ENCODE measurements around the gene INPP4A. TPM values are rescaled to one million over a fixed set of nuclear protein-coding genes. Genes with fewer than 3 reads are reported as not detected.

The INPP4A gene
- total RNA-seq, 4 donors from 2014 or later, result 30.2 to 45.1 (median 37.8) TPM

DNA sequence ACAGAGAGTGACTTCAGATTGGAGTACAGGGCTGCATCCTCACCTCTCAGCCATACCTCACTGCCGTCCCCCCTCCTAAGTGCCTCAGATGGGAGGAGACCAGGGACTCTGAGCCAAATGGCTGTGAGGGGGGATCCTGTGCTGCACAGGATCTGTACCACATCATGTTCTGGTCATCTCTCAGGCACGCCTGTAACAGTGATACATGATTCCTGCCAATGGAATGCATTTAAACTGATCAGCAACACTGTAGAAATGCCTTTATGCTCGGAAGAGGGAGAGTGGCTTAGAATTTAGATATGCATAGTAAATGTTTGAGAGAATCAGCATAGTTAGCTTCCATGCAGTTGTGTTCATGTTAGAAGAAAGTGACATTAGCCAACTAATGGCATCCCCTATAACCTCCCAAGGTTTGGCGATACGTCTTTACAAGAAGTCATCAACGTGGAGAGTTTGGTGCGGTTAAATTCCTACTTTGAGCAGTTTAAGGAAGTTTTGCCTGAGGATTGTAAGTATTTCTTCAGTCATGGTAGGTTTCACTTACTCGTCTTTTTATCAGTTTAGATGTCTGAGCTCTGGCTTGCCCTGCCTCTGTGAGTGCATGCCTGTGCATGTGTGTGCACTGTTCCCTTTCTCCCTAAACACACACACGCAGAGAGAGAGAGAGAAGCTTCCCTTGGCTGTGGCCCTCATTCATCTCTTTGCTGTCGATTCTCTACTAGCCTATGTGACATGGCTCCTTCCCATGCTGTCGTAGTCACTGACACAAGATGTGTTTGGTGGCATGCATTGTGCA lies 123.7 kb downstream of the INPP4A start:
- 90% methylated on average over 7 to 10 of the region's 11 CpGs for WGBS, 2 donors (ENCODE audit: low coverage in 1 of 2)
- no peaks in the 10 kb centered on the region for H3K27me3 ChIP-seq
- peaks cover 0 to 100% of the 10 kb centered on the region in 2 donors for H3K36me3 ChIP-seq
- H3K27ac ChIP-seq, result no peak overlapping the region
- H3K9me3 ChIP-seq, result no peaks in the 10 kb centered on the region
- no peak for TF ChIP-seq EP300 (IDR thresholded peaks at IDR 0.05)
- TF ChIP-seq, protein P1, sequence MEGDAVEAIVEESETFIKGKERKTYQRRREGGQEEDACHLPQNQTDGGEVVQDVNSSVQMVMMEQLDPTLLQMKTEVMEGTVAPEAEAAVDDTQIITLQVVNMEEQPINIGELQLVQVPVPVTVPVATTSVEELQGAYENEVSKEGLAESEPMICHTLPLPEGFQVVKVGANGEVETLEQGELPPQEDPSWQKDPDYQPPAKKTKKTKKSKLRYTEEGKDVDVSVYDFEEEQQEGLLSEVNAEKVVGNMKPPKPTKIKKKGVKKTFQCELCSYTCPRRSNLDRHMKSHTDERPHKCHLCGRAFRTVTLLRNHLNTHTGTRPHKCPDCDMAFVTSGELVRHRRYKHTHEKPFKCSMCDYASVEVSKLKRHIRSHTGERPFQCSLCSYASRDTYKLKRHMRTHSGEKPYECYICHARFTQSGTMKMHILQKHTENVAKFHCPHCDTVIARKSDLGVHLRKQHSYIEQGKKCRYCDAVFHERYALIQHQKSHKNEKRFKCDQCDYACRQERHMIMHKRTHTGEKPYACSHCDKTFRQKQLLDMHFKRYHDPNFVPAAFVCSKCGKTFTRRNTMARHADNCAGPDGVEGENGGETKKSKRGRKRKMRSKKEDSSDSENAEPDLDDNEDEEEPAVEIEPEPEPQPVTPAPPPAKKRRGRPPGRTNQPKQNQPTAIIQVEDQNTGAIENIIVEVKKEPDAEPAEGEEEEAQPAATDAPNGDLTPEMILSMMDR (IDR thresholded peaks at IDR 0.05), result no peak
- no peak for TF ChIP-seq POLR2AphosphoS5 (IDR thresholded peaks at IDR 0.05)
- TF ChIP-seq POLR2A (IDR thresholded peaks at IDR 0.05), result no peak
- ATAC-seq, result no peak
- H3K4me1 ChIP-seq, result peaks cover 0 to 2% (median 0%) of the 10 kb centered on the region in 3 donors
- H3K4me3 ChIP-seq, result no peak overlapping the region

DNA sequence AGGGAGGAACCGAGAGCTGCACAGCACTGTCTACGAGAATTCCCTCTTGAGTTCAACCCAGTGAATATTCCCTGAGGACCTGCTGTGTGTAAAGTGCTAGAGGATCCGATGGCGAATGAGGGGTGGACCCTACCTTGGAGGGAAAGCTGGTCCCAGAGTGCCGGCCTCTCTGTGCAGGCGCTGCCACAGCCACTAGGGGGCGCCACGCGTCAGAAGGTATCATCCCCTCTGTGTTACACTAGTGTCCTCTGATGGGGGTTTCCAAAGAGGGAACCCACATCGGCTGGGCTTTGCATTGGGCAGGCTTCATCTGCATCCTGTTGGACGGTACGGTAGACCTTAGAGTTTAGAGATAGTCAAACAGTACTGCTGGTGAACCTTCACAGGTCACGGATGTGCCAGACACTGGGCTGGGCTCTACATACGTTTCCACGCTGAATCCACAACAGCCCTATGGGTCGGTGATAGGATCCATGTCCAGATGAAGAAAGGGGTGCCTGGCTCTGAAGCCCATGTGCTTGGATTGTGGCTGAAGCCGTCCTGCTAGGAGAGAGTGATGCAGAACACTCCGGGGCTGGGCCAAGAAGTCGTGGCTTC lies 124.6 kb downstream of the INPP4A start:
- Histone ChIP-seq H3K4me1 (no peaks in the 10 kb centered on the region), H3K4me3 (no peak overlapping the region), H3K36me3 (peaks cover 0 to 100% of the 10 kb centered on the region in 2 donors), H3K27ac (no peak overlapping the region), H3K27me3 (no peaks in the 10 kb centered on the region), H3K9me3 (no peaks in the 10 kb centered on the region)
- ATAC-seq, result peak; percentile 43
- TF ChIP-seq EP300 (IDR thresholded peaks at IDR 0.05) (no peak), POLR2A (IDR thresholded peaks at IDR 0.05) (no peak)
- TF ChIP-seq, protein P1 (IDR thresholded peaks at IDR 0.05), result peak in 3 of 4 experiments; percentile 54 to 77 (median 71)
- 75 to 87% methylated on average over 3 to 8 of the region's 19 CpGs for WGBS, 2 donors (ENCODE audit: low coverage in 1 of 2)

DNA sequence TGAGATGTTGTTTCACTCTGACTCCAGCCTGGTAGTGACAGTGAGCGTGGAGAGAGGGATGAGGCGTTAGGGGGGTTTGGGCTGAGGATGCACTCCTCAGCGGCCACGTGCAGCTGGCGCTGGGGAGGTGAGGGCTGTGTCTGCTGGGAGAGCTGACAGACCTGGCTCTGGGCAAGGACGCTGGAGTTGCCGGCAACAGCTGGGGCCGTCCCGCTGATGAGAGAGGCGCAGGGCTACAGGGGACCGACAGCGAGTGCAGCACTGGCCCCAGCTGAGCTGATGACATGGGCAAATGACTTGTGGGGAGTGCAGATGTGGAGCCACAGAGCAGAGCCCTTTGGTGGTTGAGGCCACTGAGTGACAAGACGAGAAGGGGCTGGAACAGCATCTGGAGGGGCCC lies 125.3 kb downstream of the INPP4A start:
- Histone ChIP-seq H3K36me3 (peaks cover 0 to 100% of the 10 kb centered on the region in 2 donors), H3K9me3 (no peaks in the 10 kb centered on the region), H3K4me1 (no peaks in the 10 kb centered on the region), H3K4me3 (no peak overlapping the region), H3K27ac (no peak overlapping the region), H3K27me3 (no peaks in the 10 kb centered on the region)
- 98 to 100% methylated on average over 2 to 7 of the region's 13 CpGs for WGBS, 2 donors (ENCODE audit: low coverage in 1 of 2)
- TF ChIP-seq, protein P1 (IDR thresholded peaks at IDR 0.05), result no peak
- TF ChIP-seq POLR2A (IDR thresholded peaks at IDR 0.05) (no peak), EP300 (IDR thresholded peaks at IDR 0.05) (no peak), POLR2AphosphoS5 (IDR thresholded peaks at IDR 0.05) (no peak)
- no peak for ATAC-seq

DNA sequence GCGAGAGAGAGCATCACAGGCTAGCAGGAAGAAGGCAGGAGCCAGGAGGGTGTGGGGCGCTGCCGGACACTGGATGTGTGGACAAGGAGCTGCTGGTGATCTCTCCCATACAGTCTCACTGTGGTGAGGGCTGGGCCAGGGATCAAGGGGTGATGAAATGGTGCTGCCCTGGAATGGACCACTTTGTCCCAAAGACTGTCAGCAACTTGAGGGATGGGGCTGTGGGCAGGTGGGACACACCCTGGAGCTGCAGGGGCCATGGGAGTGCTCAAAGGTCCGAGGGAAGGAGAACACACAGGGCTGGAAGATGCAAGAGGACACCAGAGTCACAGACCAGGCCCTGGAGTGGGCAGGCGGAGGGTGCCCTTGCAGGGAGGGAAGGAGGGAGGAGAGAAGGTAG lies 125.7 kb downstream of the INPP4A start:
- Histone ChIP-seq H3K4me3 (no peak overlapping the region), H3K27ac (no peak overlapping the region), H3K27me3 (no peaks in the 10 kb centered on the region), H3K9me3 (no peaks in the 10 kb centered on the region), H3K4me1 (no peaks in the 10 kb centered on the region), H3K36me3 (peaks cover 0 to 100% of the 10 kb centered on the region in 2 donors)
- WGBS, 2 donors (ENCODE audit: low coverage in 1 of 2), result 75 to 95% methylated on average over 2 to 3 of the region's 5 CpGs
- no peak for ATAC-seq
- no peak for TF ChIP-seq EP300 (IDR thresholded peaks at IDR 0.05)
- no peak for TF ChIP-seq POLR2A (IDR thresholded peaks at IDR 0.05)
- TF ChIP-seq POLR2AphosphoS5 (IDR thresholded peaks at IDR 0.05), result no peak
- TF ChIP-seq, protein P1 (IDR thresholded peaks at IDR 0.05), result no peak
